MM.1S (cell line): ENCODE data around the gene PLCH2.

ENCODE experiments used
- CTCF ChIP-seq: fragments of 300-600 bp; sonication (generic); IDR thresholded peaks from 2 replicates; pipeline ENCODE4 v1.5.1; 2016; ENCODE audit warnings: antibody characterized with exemption, low read length, mixed read lengths
- EZH2 ChIP-seq: fragments of 300-600 bp; sonication (generic); optimal IDR thresholded peaks from 2 replicates; pipeline ENCODE3; 2017; ENCODE audit warnings: low read depth, mild to moderate bottlenecking, antibody characterized with exemption, low read length, mixed read lengths

DNA sequence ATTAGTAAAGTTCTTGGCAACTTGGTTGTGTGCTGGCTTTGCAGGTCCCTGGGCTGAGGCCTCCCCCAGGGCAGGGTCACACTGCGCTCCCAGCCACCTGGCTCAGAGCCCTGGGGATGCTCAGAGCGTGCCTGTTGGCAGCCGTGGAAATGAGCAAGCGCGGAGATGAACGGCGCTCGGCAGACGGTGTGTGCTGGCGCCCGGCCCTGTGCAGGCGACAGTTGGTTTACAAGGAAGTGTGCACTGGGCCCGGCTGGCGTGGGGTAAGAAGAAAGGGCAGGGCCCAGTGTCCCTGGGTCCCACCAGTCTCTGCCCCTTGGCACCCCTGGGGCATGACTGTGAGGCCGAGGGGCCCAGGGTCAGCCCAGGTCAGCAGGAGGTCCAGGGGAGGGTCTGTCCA is 38.1 kb upstream of the PLCH2 start:
- TF ChIP-seq CTCF, result no peak
- no peak for TF ChIP-seq EZH2
